Heart left ventricle (tissue), 13 donors: ENCODE data around the gene PDE6B.
A peak's percentile ranks its signal among the peaks of the same experiment; 100 is the strongest.

Experiments
- CTCF ChIP-seq, 12 donors: fragments of 200-600 bp; sonication (generic) in 4 of 12; IDR thresholded peaks; one replicate each; pipeline versions ENCODE4 v1.5.0 to v1.8.0; 2018 to 2022; ENCODE audit warnings: antibody characterized with exemption in 12 of 12, mild to moderate bottlenecking in 5 of 12
- POLR2A ChIP-seq, 2 donors: fragments of 450-650 bp; IDR thresholded peaks; one replicate each; pipeline ENCODE4 v1.6.1; 2017; ENCODE audit warnings: antibody characterized with exemption in 2 of 2, mild to moderate bottlenecking in 2 of 2, moderate library complexity in 2 of 2
- donor health status: ischemic (EF 13 %, LVEDD 7.1; RV severe dilation, severe dysfunction).
- donor health status: DM: no; HTN: yes; CAD: no.
- donor health status: DM: no; HTN: no; CAD: no.
- donor health status: ischemic (EF 25% LVEDD 6.9; RV normal size, moderate dysfunction).
- donor health status: ischemic (EF 25% LVEDD 5.7; RV mildly dilated, moderate dysfunction).
- donor health status: ischemic (EF 35%, LVEDD 5.7; RV mildly dilated, moderate dysfunction).
- donor health status: nonischemic (EF 11% LVEDD 7.7; RV severe dilation, severe dysfunction).
- donor health status: DM: yes; HTN: yes; CAD: no.
- donor health status: PGD.
- donor health status: ischemic (EF 29% LVEDD 5.4; RV normal size, mild dysfunction).
- donor health status: nonischemic (EF 23%, LVEDD 6.1; RV moderate dilation, normal function).

GRCh38 chr4:705278-706082 lies 80.1 kb downstream of the PDE6B start, which contains the start of gene PCGF3:
- TF ChIP-seq CTCF (IDR thresholded peaks at IDR 0.05) (no peak), POLR2A (IDR thresholded peaks at IDR 0.05) (peak in 1 of 2 donors; percentile 82)
